DND-41 (cell line): ENCODE data around the gene DPY30.

Experiments used
- ATAC-seq: fragments of 200-7000 bp; cut with Tn5 transposase; 3 replicates; pipeline ENCODE4 v1.9.1; 2021; ENCODE audit warnings: low read depth; ENCODE audit not compliant: insufficient read depth
- DNase-seq: peaks from one replicate; pipeline ENCODE4 v3.0.0-alpha.2; 2020
- H2AFZ ChIP-seq: 2 replicates; pipeline ENCODE4 v1.6.0; 2012; ENCODE audit warnings: low read depth, low read length
- H3K27ac ChIP-seq: 2 replicates; pipeline ENCODE4 v1.5.1; 2012; ENCODE audit warnings: low read length, inconsistent platforms
- H3K27me3 ChIP-seq: fragments of 200-600 bp; sonication (generic); 2 replicates; pipeline ENCODE4 v1.6.0; 2012; ENCODE audit warnings: low read length, mild to moderate bottlenecking, inconsistent platforms; ENCODE audit not compliant: insufficient read depth, poor library complexity
- H3K36me3 ChIP-seq: 2 replicates; pipeline ENCODE4 v1.5.1; 2012; ENCODE audit warnings: low read length, inconsistent platforms; ENCODE audit not compliant: insufficient read depth
- H3K4me1 ChIP-seq: 2 replicates; pipeline ENCODE4 v1.5.1; 2012; ENCODE audit warnings: mild to moderate bottlenecking, low read length; ENCODE audit not compliant: insufficient read depth
- H3K4me2 ChIP-seq: 2 replicates; pipeline ENCODE4 v1.6.0; 2012; ENCODE audit warnings: mild to moderate bottlenecking, moderate library complexity, low read length, inconsistent platforms; ENCODE audit not compliant: insufficient read depth
- H3K4me3 ChIP-seq, 2 experiments: fragments of 200-600 bp in 1 of 2; shearing (Covaris generic) in 1 of 2; 2 replicates each; pipeline ENCODE4 v1.5.1; 2012 to 2016; ENCODE audit warnings: inconsistent platforms in 2 of 2, low read length in 2 of 2, mild to moderate bottlenecking in 2 of 2, low read depth in 1 of 2, moderate library complexity in 1 of 2
- H3K79me2 ChIP-seq: 2 replicates; pipeline ENCODE4 v1.6.0; 2012; ENCODE audit warnings: low read length, inconsistent platforms; ENCODE audit not compliant: insufficient read depth
- H3K9ac ChIP-seq: 2 replicates; pipeline ENCODE4 v1.6.0; 2012; ENCODE audit warnings: low read depth, mild to moderate bottlenecking, inconsistent platforms, low read length, moderate library complexity
- H3K9me3 ChIP-seq: 2 replicates; pipeline ENCODE4 v1.5.1; 2012; ENCODE audit warnings: low read length, moderate library complexity, mild to moderate bottlenecking, inconsistent platforms; ENCODE audit not compliant: insufficient read depth, severe bottlenecking
- H4K20me1 ChIP-seq: 2 replicates; pipeline ENCODE4 v1.6.0; 2012; ENCODE audit warnings: low read length; ENCODE audit not compliant: insufficient read depth
- CTCF ChIP-seq: IDR thresholded peaks from 2 replicates; pipeline ENCODE4 v1.5.1; 2012; ENCODE audit warnings: borderline replicate concordance, low read length, moderate library complexity, mild to moderate bottlenecking; ENCODE audit not compliant: poor library complexity, severe bottlenecking; ENCODE audit errors: extremely low read depth
- EZH2 ChIP-seq: IDR thresholded peaks from 3 replicates; pipeline ENCODE4 v1.6.1; 2012; ENCODE audit warnings: borderline replicate concordance, low read depth, mild to moderate bottlenecking, moderate library complexity, low read length, inconsistent platforms; ENCODE audit not compliant: severe bottlenecking

Gene DPY30

GRCh38 chr2:32009516-32010256 is 29.9 kb downstream of the DPY30 start:
- peaks cover 51% of the 10 kb centered on the region for H3K79me2 ChIP-seq
- DNase-seq: peak; percentile 63

GRCh38 chr2:32008805-32009515 is 30.6 kb downstream of the DPY30 start:
- TF ChIP-seq CTCF: no peak
- TF ChIP-seq EZH2: no peak
- H2AFZ ChIP-seq: peak overlapping the region; percentile 65; the same call in 1 of the 2 replicates
- H4K20me1 ChIP-seq: peaks cover 33% of the 10 kb centered on the region
- peaks cover 46% of the 10 kb centered on the region for H3K4me1 ChIP-seq
- no peaks in the 10 kb centered on the region for H3K9me3 ChIP-seq
- H3K27me3 ChIP-seq: no peaks in the 10 kb centered on the region
- peak overlapping the region; percentile 80 for H3K9ac ChIP-seq
- peaks cover 59% of the 10 kb centered on the region for H3K79me2 ChIP-seq
- DNase-seq (no peak), ATAC-seq (no peak; the same call in 1 of the 3 replicates)
- peak overlapping the region; percentile 45 for H3K27ac ChIP-seq
- H3K36me3 ChIP-seq: no peaks in the 10 kb centered on the region
- peak overlapping the region; percentile 89 for H3K4me2 ChIP-seq
- H3K4me3 ChIP-seq: peak overlapping the region; percentile 54 to 81

More at GRCh38 chr2:32009516-32010256, 29.9 kb downstream of the DPY30 start:
- Histone ChIP-seq H2AFZ (peak overlapping the region; percentile 65), H3K4me1 (peaks cover 42% of the 10 kb centered on the region), H3K4me2 (peak overlapping the region; percentile 89), H3K36me3 (no peaks in the 10 kb centered on the region), H3K9ac (peak overlapping the region; percentile 80), H4K20me1 (peaks cover 30% of the 10 kb centered on the region), H3K4me3 (peak overlapping the region; percentile 54 to 81; a peak in 3 of 4 replicates), H3K9me3 (no peaks in the 10 kb centered on the region), H3K27me3 (no peaks in the 10 kb centered on the region), H3K27ac (peak overlapping the region; percentile 45)
- no peak for TF ChIP-seq CTCF
- no peak for TF ChIP-seq EZH2
- ATAC-seq: peak; percentile 20

GRCh38 chr2:32007121-32007391 is 32.5 kb downstream of the DPY30 start:
- H3K9ac ChIP-seq: no peak overlapping the region
- peaks cover 41% of the 10 kb centered on the region for H4K20me1 ChIP-seq
- H3K79me2 ChIP-seq: peaks cover 78% of the 10 kb centered on the region
- TF ChIP-seq CTCF (no peak), EZH2 (no peak)
- H3K4me3 ChIP-seq: no peak overlapping the region
- no peak overlapping the region for H3K27ac ChIP-seq
- DNase-seq (no peak), ATAC-seq (no peak)
- H3K9me3 ChIP-seq: no peaks in the 10 kb centered on the region
- peaks cover 46% of the 10 kb centered on the region for H3K4me1 ChIP-seq
- H3K27me3 ChIP-seq: no peaks in the 10 kb centered on the region
- no peak overlapping the region for H2AFZ ChIP-seq
- no peaks in the 10 kb centered on the region for H3K36me3 ChIP-seq
- H3K4me2 ChIP-seq: peak overlapping the region; percentile 89; the same call in 1 of the 2 replicates
